ENCODE measurements around the gene ULK1.

- TF ChIP-seq CTCF (IDR thresholded peaks at IDR 0.05; ENCODE audit: low read depth, low read length, poor library complexity, severe bottlenecking), result no peak
- TF ChIP-seq EZH2phosphoT487 (IDR thresholded peaks at IDR 0.05; ENCODE audit: borderline replicate concordance, low read length), result no peak
Measured at GRCh38 chr12:131963381-131963780, 69.0 kb downstream of the ULK1 start.
